ENCODE results near the gene NOS1AP. TPM values are rescaled to one million over a fixed set of nuclear protein-coding genes. Genes with fewer than 3 reads are reported as not detected.

The NOS1AP gene
- total and polyA plus RNA-seq, 2 experiments from 2014 or later = 4.9 to 6.6 TPM

DNA sequence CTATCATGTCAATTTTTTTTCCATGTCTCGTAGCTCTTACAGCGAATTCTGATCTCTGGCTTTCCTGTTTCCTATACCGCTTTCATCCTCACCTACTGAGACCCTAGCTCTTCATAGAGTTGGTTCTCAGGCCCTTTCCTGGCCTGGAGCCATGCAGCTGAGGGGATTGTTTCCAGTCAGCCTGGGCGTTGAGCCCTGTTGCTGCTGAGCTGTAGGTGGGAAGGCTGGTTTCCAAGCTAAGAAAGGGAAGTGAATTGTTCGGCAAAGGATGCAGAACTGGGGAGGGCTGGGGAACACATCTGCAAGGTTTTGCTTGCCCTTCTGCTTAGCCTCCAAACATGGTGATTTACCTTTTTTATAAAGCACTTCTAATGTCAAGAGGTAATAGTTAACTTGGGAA is 265.6 kb downstream of the NOS1AP start:
- Histone ChIP-seq H3K27ac (no peak overlapping the region), H3K27me3 (no peaks in the 10 kb centered on the region), H3K4me3 (no peak overlapping the region), H3K9me3 (ENCODE audit: low read depth) (no peaks in the 10 kb centered on the region), H3K36me3 (no peaks in the 10 kb centered on the region), H3K4me1 (ENCODE audit: low read depth) (peaks cover 4% of the 10 kb centered on the region)
- peak in 1 of 2 donors; percentile 14 for DNase-seq (ENCODE audit: low read depth in 1 of 2, low spot score in 1 of 2)
- TF ChIP-seq CTCF (IDR thresholded peaks at IDR 0.05; ENCODE audit: low read depth, low read length) = no peak

DNA sequence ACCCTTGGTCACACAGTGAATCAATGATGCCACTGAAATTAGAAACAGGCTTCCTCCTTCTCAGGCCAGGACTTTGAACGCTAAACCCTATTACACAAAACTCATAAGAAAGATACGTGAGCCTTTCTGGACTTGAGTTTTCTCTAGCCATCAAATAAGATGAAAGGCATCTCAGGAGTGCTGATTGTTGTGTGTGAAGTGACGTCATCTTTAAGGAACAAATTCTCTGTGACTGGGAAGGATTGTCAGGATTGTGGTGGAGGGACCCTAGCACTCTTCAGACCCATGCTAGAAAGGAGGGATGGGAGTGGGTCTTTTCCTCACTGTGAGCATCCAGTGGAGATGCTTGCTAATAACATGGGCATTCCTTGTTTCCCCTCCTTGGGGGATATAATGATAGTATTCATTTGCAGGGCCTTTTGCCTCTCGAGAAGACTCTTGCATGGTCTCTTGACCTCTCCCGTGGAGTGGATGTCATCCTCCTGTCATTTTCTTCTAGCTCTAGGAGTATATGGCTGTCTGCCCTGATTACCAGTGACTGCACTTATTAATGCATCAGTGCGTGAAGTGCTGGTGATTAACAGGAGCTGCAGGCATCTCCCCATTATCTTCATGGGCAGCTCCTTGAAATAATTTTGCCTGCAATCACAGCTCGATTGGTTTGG is 267.3 kb downstream of the NOS1AP start:
- H3K36me3 ChIP-seq = no peaks in the 10 kb centered on the region
- no peak overlapping the region for H3K27ac ChIP-seq
- H3K4me1 ChIP-seq (ENCODE audit: low read depth) = peaks cover 4% of the 10 kb centered on the region
- no peak for DNase-seq (ENCODE audit: low read depth in 1 of 2, low spot score in 1 of 2)
- H3K9me3 ChIP-seq (ENCODE audit: low read depth) = no peaks in the 10 kb centered on the region
- no peaks in the 10 kb centered on the region for H3K27me3 ChIP-seq
- H3K4me3 ChIP-seq = no peak overlapping the region
- no peak for TF ChIP-seq CTCF (IDR thresholded peaks at IDR 0.05; ENCODE audit: low read depth, low read length)

GRCh38 chr1:162342452-162342983 is 273.0 kb downstream of the NOS1AP start:
- Histone ChIP-seq H3K4me3 (no peak overlapping the region), H3K4me1 (ENCODE audit: low read depth) (peaks cover 10% of the 10 kb centered on the region), H3K9me3 (ENCODE audit: low read depth) (no peaks in the 10 kb centered on the region), H3K36me3 (no peaks in the 10 kb centered on the region), H3K27ac (no peak overlapping the region), H3K27me3 (no peaks in the 10 kb centered on the region)
- no peak for TF ChIP-seq CTCF (IDR thresholded peaks at IDR 0.05; ENCODE audit: low read depth, low read length)
- no peak for DNase-seq (ENCODE audit: low read depth in 1 of 2, low spot score in 1 of 2)

GRCh38 chr1:162343470-162343869 is 274.0 kb downstream of the NOS1AP start:
- DNase-seq (ENCODE audit: low read depth in 1 of 2, low spot score in 1 of 2) = no peak
- Histone ChIP-seq H3K36me3 (no peaks in the 10 kb centered on the region), H3K27me3 (no peaks in the 10 kb centered on the region), H3K4me3 (no peak overlapping the region), H3K9me3 (ENCODE audit: low read depth) (no peaks in the 10 kb centered on the region), H3K4me1 (ENCODE audit: low read depth) (peaks cover 6% of the 10 kb centered on the region), H3K27ac (no peak overlapping the region)
- no peak for TF ChIP-seq CTCF (IDR thresholded peaks at IDR 0.05; ENCODE audit: low read depth, low read length)

DNA sequence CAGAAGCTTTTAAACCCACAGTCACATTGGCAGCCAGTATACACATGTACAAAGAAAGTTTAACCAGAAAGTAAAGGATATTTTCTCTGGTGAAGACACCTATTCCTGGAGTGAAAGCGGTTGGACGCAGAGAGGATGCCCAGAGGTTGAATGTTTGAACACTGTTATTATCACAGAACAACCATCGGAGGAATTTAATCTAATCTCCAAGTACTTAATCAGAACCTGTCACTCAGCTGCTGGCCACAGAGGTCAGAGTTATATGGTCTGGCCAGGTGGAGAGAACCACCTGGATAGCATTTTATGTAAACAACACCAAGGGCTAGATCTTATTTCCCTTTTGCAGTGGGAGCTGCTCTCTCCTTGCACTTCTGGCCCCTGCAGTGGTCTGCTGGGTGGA is 277.8 kb downstream of the NOS1AP start:
- H3K4me3 ChIP-seq = no peak overlapping the region
- TF ChIP-seq CTCF (IDR thresholded peaks at IDR 0.05; ENCODE audit: low read depth, low read length) = no peak
- no peaks in the 10 kb centered on the region for H3K9me3 ChIP-seq (ENCODE audit: low read depth)
- peaks cover 23% of the 10 kb centered on the region for H3K4me1 ChIP-seq (ENCODE audit: low read depth)
- no peaks in the 10 kb centered on the region for H3K36me3 ChIP-seq
- H3K27ac ChIP-seq = no peak overlapping the region
- no peaks in the 10 kb centered on the region for H3K27me3 ChIP-seq
- no peak for DNase-seq (ENCODE audit: low read depth in 1 of 2, low spot score in 1 of 2)
